ENCODE data around the gene TGOLN2. TPM values are rescaled to one million over a fixed set of nuclear protein-coding genes. Genes with fewer than 3 reads are reported as not detected.
"Not testable (repeated sequence)": the region's sequence is repeated elsewhere in the genome, so short reads cannot be mapped to it uniquely, and the experiment has no call there.

Gene TGOLN2
- total and polyA plus RNA-seq, 2 donors (not counting 3 experiments of a cell fraction or from before 2014, with no cell fraction given), result 112 to 140 TPM

GRCh38 chr2:85330839-85331636, 3.2 kb upstream of the TGOLN2 start:
- no peak for FAIRE-seq
- dilution Hi-C loops (cut with MboI; ENCODE audit: extremely low pct_ligation_motif_present, low sequenced_read_pairs), result no loop called here

GRCh38 chr2:85329701-85330100, 1.9 kb upstream of the TGOLN2 start:
- H3K27me3 ChIP-seq (ENCODE audit: control insufficient read depth in 2 of 2, insufficient read depth in 2 of 2, low read length in 2 of 2); H3K9me3 ChIP-seq (replicated peaks; ENCODE audit: control insufficient read depth, insufficient read depth, low read length); DNase-seq (ENCODE audit: low read depth, low spot score); H4K20me1 ChIP-seq (replicated peaks; ENCODE audit: control insufficient read depth, extremely low read depth, insufficient read depth, low read length); BruUV-seq (replicated peaks); CTCF ChIA-PET; dilution Hi-C loops (cut with MboI; ENCODE audit: extremely low pct_ligation_motif_present, low sequenced_read_pairs); H2AFZ ChIP-seq (ENCODE audit: low read depth, low read length); POLR2A ChIA-PET; H3K9ac ChIP-seq (replicated peaks; ENCODE audit: extremely low read depth, insufficient read depth, low read length); H3K27ac ChIP-seq (ENCODE audit: insufficient read depth, low read depth, low read length); H3K4me2 ChIP-seq (ENCODE audit: insufficient read depth, low read length); FAIRE-seq; H3K4me3 ChIP-seq (replicated peaks in 1 of 3; ENCODE audit: insufficient read depth in 1 of 3, low read depth in 1 of 3, low read length in 3 of 3); H3K9me1 ChIP-seq (replicated peaks; ENCODE audit: control insufficient read depth, extremely low read depth, insufficient read depth, low read length); H3K36me3 ChIP-seq (ENCODE audit: control insufficient read depth in 2 of 2, extremely low read depth in 1 of 2, insufficient read depth in 2 of 2, low read length in 2 of 2): not testable (repeated sequence)
- intact Hi-C loops (cut with micrococcal nuclease), result loop anchor here (5.0 kb wide), 1 partner anchor 208 kb away; the partner anchor contains the start of gene MAT2A
- H3K4me1 ChIP-seq (ENCODE audit: control insufficient read depth, extremely low read depth, insufficient read depth, low read length), result peaks cover 28% of the 10 kb centered on the region
- peaks cover 31% of the 10 kb centered on the region for H3K79me2 ChIP-seq (ENCODE audit: control insufficient read depth, insufficient read depth, low read length)

More at GRCh38 chr2:85330839-85331636, 3.2 kb upstream of the TGOLN2 start:
- no peaks in the 10 kb centered on the region for H4K20me1 ChIP-seq (replicated peaks; ENCODE audit: control insufficient read depth, extremely low read depth, insufficient read depth, low read length)
- peaks cover 17% of the 10 kb centered on the region for H3K79me2 ChIP-seq (ENCODE audit: control insufficient read depth, insufficient read depth, low read length)
- POLR2A ChIA-PET, result no interaction called here
- peaks cover 14% of the 10 kb centered on the region for H3K4me1 ChIP-seq (ENCODE audit: control insufficient read depth, extremely low read depth, insufficient read depth, low read length)
- BruUV-seq (replicated peaks), result no TSS peak
- intact Hi-C loops (cut with micrococcal nuclease), result no loop called here
- no peaks in the 10 kb centered on the region for H3K9me1 ChIP-seq (replicated peaks; ENCODE audit: control insufficient read depth, extremely low read depth, insufficient read depth, low read length)
- H3K9ac ChIP-seq (replicated peaks; ENCODE audit: extremely low read depth, insufficient read depth, low read length), result no peak overlapping the region
- no peaks in the 10 kb centered on the region for H3K9me3 ChIP-seq (replicated peaks; ENCODE audit: control insufficient read depth, insufficient read depth, low read length)
- no peak overlapping the region for H2AFZ ChIP-seq (ENCODE audit: low read depth, low read length)
- TF ChIP-seq POLR2A (IDR thresholded peaks at IDR 0.05; ENCODE audit: low read depth, low read length), result no peak
- no peak for TF ChIP-seq EZH2 (IDR thresholded peaks at IDR 0.05; ENCODE audit: borderline replicate concordance, low read depth, low read length, severe bottlenecking)
- TF ChIP-seq MYC (IDR thresholded peaks at IDR 0.05; ENCODE audit: low read depth, low read length), result no peak
- no peak for TF ChIP-seq FOS (IDR thresholded peaks at IDR 0.05; ENCODE audit: borderline replicate concordance, insufficient read depth, low read length)
- TF ChIP-seq JUN (IDR thresholded peaks at IDR 0.05; ENCODE audit: borderline replicate concordance, insufficient read depth, insufficient read length, low read depth), result no peak
- no peak for TF ChIP-seq POLR2AphosphoS5 (IDR thresholded peaks at IDR 0.05; ENCODE audit: insufficient read depth, low read depth, low read length)
- no peak for TF ChIP-seq MAX (IDR thresholded peaks at IDR 0.05; ENCODE audit: insufficient read depth, insufficient read length)
- TF ChIP-seq GATA2 (IDR thresholded peaks at IDR 0.05; ENCODE audit: insufficient read depth, insufficient read length, low read depth, low read length), result no peak
- no peak for TF ChIP-seq CTCF (IDR thresholded peaks at IDR 0.05; ENCODE audit: extremely low read depth in 1 of 2, insufficient read depth in 1 of 2, low read depth in 1 of 2, low read length in 2 of 2)
- no peak overlapping the region for H3K27ac ChIP-seq (ENCODE audit: insufficient read depth, low read depth, low read length)
- no peaks in the 10 kb centered on the region for H3K27me3 ChIP-seq (ENCODE audit: control insufficient read depth in 2 of 2, insufficient read depth in 2 of 2, low read length in 2 of 2)
- no peak overlapping the region for H3K4me3 ChIP-seq (replicated peaks in 1 of 3; ENCODE audit: insufficient read depth in 1 of 3, low read depth in 1 of 3, low read length in 3 of 3)
- H3K36me3 ChIP-seq (ENCODE audit: control insufficient read depth in 2 of 2, extremely low read depth in 1 of 2, insufficient read depth in 2 of 2, low read length in 2 of 2), result peaks cover 0 to 3% of the 10 kb centered on the region in 2 experiments
- no peak for DNase-seq (ENCODE audit: low read depth, low spot score)
- CTCF ChIA-PET, result no interaction called here
- H3K4me2 ChIP-seq (ENCODE audit: insufficient read depth, low read length), result no peak overlapping the region

Measured in endothelial cell of umbilical vein (primary cell).